ENCODE results near the gene SCAF11.

Gene SCAF11

DNA sequence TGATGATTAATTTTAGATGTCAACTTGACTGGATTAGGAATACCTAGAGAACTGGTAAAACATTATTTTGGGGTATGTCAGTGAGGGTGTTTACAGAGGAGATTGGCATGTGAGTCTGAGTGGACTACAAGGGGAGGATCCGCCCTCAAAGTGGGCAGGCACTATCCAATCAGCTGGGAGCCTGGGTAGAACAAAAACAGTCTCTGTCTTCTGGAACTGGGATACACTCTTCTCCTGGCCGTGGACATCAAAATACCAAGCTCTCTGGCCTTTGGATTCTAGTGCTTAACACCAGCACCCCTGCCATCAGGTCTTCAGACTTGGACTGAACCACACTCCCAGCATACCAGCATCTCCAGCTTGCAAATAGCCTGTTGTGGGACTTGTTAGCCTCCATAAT lies 4.4 kb upstream of the SCAF11 start:
- H3K27me3 ChIP-seq (ENCODE audit: insufficient read depth, low read length) = no peaks in the 10 kb centered on the region
- no peak overlapping the region for H3K27ac ChIP-seq (ENCODE audit: low read depth, low read length)
- no peaks in the 10 kb centered on the region for H3K36me3 ChIP-seq (ENCODE audit: insufficient read depth, low read length)
- no peak overlapping the region for H2AFZ ChIP-seq (ENCODE audit: low read length, unreplicated experiment)
- H3K79me2 ChIP-seq (ENCODE audit: control insufficient read depth, insufficient read depth, low read length, unreplicated experiment) = peaks cover 3% of the 10 kb centered on the region
- H3K4me1 ChIP-seq (ENCODE audit: control insufficient read depth, insufficient read depth, low read length, unreplicated experiment) = no peaks in the 10 kb centered on the region
- H3K4me3 ChIP-seq (ENCODE audit: low read depth, low read length) = no peak overlapping the region

GRCh38 chr12:45991284-45992249 lies 1.2 kb upstream of the SCAF11 start:
- H3K27ac ChIP-seq (ENCODE audit: low read depth, low read length) = peak overlapping the region; percentile 69
- H3K4me3 ChIP-seq (ENCODE audit: low read depth, low read length) = peak overlapping the region; percentile 93
- H3K79me2 ChIP-seq (ENCODE audit: control insufficient read depth, insufficient read depth, low read length, unreplicated experiment) = peaks cover 35% of the 10 kb centered on the region
- peaks cover 15% of the 10 kb centered on the region for H3K4me1 ChIP-seq (ENCODE audit: control insufficient read depth, insufficient read depth, low read length, unreplicated experiment)
- H2AFZ ChIP-seq (ENCODE audit: low read length, unreplicated experiment) = peak overlapping the region; percentile 92
- no peaks in the 10 kb centered on the region for H3K27me3 ChIP-seq (ENCODE audit: insufficient read depth, low read length)
- H3K36me3 ChIP-seq (ENCODE audit: insufficient read depth, low read length) = peaks cover 6% of the 10 kb centered on the region; the same call in 1 of the 2 replicates

- Histone ChIP-seq H3K36me3 (ENCODE audit: insufficient read depth, low read length) (peaks cover 14% of the 10 kb centered on the region), H3K4me1 (ENCODE audit: control insufficient read depth, insufficient read depth, low read length, unreplicated experiment) (peaks cover 15% of the 10 kb centered on the region), H3K79me2 (ENCODE audit: control insufficient read depth, insufficient read depth, low read length, unreplicated experiment) (peaks cover 52% of the 10 kb centered on the region), H3K27me3 (ENCODE audit: insufficient read depth, low read length) (no peaks in the 10 kb centered on the region), H3K4me3 (ENCODE audit: low read depth, low read length) (peak overlapping the region; percentile 88), H3K27ac (ENCODE audit: low read depth, low read length) (peak overlapping the region; percentile 90), H2AFZ (ENCODE audit: low read length, unreplicated experiment) (peak overlapping the region; percentile 92)
Measured at GRCh38 chr12:45989721-45990467, 480 bp downstream of the SCAF11 start.

GRCh38 chr12:45989287-45989686 lies 1.1 kb downstream of the SCAF11 start:
- H2AFZ ChIP-seq (ENCODE audit: low read length, unreplicated experiment) = peak overlapping the region; percentile 92
- H3K4me3 ChIP-seq (ENCODE audit: low read depth, low read length) = peak overlapping the region; percentile 88
- peak overlapping the region; percentile 90 for H3K27ac ChIP-seq (ENCODE audit: low read depth, low read length)
- H3K79me2 ChIP-seq (ENCODE audit: control insufficient read depth, insufficient read depth, low read length, unreplicated experiment) = peaks cover 57% of the 10 kb centered on the region
- H3K27me3 ChIP-seq (ENCODE audit: insufficient read depth, low read length) = no peaks in the 10 kb centered on the region
- H3K36me3 ChIP-seq (ENCODE audit: insufficient read depth, low read length) = peaks cover 14% of the 10 kb centered on the region
- peaks cover 15% of the 10 kb centered on the region for H3K4me1 ChIP-seq (ENCODE audit: control insufficient read depth, insufficient read depth, low read length, unreplicated experiment)

- Histone ChIP-seq H3K79me2 (ENCODE audit: control insufficient read depth, insufficient read depth, low read length, unreplicated experiment) (peaks cover 67% of the 10 kb centered on the region), H3K4me1 (ENCODE audit: control insufficient read depth, insufficient read depth, low read length, unreplicated experiment) (peaks cover 15% of the 10 kb centered on the region), H3K36me3 (ENCODE audit: insufficient read depth, low read length) (peaks cover 14% of the 10 kb centered on the region), H3K27ac (ENCODE audit: low read depth, low read length) (peak overlapping the region; percentile 90; the same call in 1 of the 2 replicates), H3K4me3 (ENCODE audit: low read depth, low read length) (peak overlapping the region; percentile 88), H3K27me3 (ENCODE audit: insufficient read depth, low read length) (no peaks in the 10 kb centered on the region), H2AFZ (ENCODE audit: low read length, unreplicated experiment) (no peak overlapping the region)
Measured at GRCh38 chr12:45988264-45988663, 2.1 kb downstream of the SCAF11 start.

GRCh38 chr12:45987340-45987727 lies 3.0 kb downstream of the SCAF11 start:
- H3K27me3 ChIP-seq (ENCODE audit: insufficient read depth, low read length) = no peaks in the 10 kb centered on the region
- peaks cover 14% of the 10 kb centered on the region for H3K36me3 ChIP-seq (ENCODE audit: insufficient read depth, low read length)
- H3K27ac ChIP-seq (ENCODE audit: low read depth, low read length) = no peak overlapping the region
- H2AFZ ChIP-seq (ENCODE audit: low read length, unreplicated experiment) = no peak overlapping the region
- H3K79me2 ChIP-seq (ENCODE audit: control insufficient read depth, insufficient read depth, low read length, unreplicated experiment) = peaks cover 76% of the 10 kb centered on the region
- H3K4me1 ChIP-seq (ENCODE audit: control insufficient read depth, insufficient read depth, low read length, unreplicated experiment) = peaks cover 15% of the 10 kb centered on the region
- H3K4me3 ChIP-seq (ENCODE audit: low read depth, low read length) = peak overlapping the region; percentile 88

DNA sequence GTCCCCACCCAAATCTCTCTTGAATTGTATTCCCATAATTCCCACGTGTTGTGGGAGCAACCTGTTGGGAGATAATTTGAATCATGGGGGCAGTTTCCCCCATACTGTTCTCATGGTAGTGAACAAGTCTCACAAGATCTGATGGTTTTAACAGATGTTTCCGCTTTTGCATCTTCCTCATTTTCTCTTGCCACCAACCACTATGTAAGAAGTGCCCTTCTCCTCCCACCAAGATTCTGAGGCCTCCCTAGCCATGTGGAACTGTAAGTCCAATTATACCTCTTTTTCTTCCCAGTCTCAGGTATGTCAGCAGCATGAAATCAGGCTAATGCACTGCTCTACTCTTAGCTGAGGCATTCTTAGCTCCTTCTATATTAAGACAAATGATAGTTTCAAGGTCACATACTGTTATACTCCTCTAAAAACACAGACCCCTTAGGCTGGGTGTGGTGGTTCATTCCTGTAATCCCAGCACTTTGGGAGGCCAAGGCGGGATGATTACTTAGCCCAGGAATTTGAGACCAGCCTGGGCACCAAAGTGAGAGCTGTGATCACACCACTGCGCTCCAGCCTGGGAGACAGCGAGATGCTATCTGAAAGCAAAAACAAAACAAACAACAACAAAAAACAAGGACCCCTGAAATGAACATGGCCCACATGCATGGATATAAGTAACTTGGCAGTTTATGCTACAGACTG lies 3.6 kb downstream of the SCAF11 start:
- Histone ChIP-seq H3K27me3 (ENCODE audit: insufficient read depth, low read length) (no peaks in the 10 kb centered on the region), H3K36me3 (ENCODE audit: insufficient read depth, low read length) (peaks cover 14% of the 10 kb centered on the region), H3K4me3 (ENCODE audit: low read depth, low read length) (no peak overlapping the region), H3K79me2 (ENCODE audit: control insufficient read depth, insufficient read depth, low read length, unreplicated experiment) (peaks cover 82% of the 10 kb centered on the region), H3K4me1 (ENCODE audit: control insufficient read depth, insufficient read depth, low read length, unreplicated experiment) (peaks cover 15% of the 10 kb centered on the region), H3K27ac (ENCODE audit: low read depth, low read length) (no peak overlapping the region), H2AFZ (ENCODE audit: low read length, unreplicated experiment) (no peak overlapping the region)

DNA sequence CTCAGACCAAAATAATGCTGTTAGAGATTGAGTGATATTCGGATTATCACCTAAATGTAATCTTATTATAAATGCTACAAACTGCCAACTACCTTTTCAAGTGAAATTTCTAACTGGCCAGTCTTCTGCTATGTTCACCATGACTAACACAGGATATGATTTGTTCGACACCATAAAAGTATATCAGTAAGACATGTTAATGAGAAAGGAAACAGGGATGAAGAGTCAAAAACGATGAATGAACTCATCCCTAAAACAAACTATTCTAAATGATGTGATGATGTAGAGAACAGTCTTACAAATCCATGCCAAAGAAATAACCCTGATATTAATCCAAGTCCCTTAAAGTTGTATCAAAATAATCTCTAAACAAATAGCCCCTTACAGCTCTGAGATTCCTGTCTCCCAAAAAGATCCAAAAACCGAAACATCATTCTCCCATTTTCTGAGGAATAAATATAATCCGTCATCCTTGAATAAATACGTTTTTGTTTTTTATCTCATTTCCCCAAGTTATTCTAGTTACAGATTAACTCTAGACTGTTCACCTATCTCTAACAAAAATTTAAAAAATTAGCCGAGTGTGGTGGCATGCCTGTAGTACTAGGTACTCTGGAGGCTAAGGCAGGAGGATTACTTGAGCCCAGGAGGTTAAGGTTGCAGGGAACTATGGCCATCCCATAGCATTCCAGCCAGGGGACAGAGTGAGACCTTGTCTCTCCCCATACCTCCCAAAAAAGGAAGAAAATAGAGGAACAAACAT lies 9.1 kb downstream of the SCAF11 start:
- Histone ChIP-seq H2AFZ (ENCODE audit: low read length, unreplicated experiment) (no peak overlapping the region), H3K4me3 (ENCODE audit: low read depth, low read length) (no peak overlapping the region), H3K79me2 (ENCODE audit: control insufficient read depth, insufficient read depth, low read length, unreplicated experiment) (peaks cover 98% of the 10 kb centered on the region), H3K27ac (ENCODE audit: low read depth, low read length) (no peak overlapping the region), H3K4me1 (ENCODE audit: control insufficient read depth, insufficient read depth, low read length, unreplicated experiment) (peaks cover 12% of the 10 kb centered on the region), H3K36me3 (ENCODE audit: insufficient read depth, low read length) (peaks cover 7% of the 10 kb centered on the region; the same call in 1 of the 2 replicates), H3K27me3 (ENCODE audit: insufficient read depth, low read length) (no peaks in the 10 kb centered on the region)

DNA sequence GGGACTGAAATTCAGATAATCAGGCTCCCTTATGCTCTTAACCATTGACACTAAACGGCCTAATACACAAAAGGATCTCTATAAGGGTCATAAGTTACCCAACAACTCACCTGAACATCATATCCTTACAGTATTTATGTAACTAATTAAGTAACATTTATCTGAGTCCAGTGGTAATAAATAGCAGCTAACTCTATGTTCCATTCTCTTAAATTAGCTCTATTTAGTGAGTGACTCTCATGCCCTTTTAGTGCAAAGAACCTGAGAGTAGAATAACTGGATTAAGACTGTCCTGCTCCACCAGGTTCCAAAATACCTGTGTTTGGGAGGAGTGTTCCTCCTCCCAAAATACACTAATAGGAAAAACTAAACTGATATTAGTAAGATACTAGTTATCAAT lies 9.8 kb downstream of the SCAF11 start:
- Histone ChIP-seq H3K27ac (ENCODE audit: low read depth, low read length) (no peak overlapping the region), H3K79me2 (ENCODE audit: control insufficient read depth, insufficient read depth, low read length, unreplicated experiment) (peaks cover 97% of the 10 kb centered on the region), H2AFZ (ENCODE audit: low read length, unreplicated experiment) (no peak overlapping the region), H3K36me3 (ENCODE audit: insufficient read depth, low read length) (peaks cover 4% of the 10 kb centered on the region; the same call in 1 of the 2 replicates), H3K4me1 (ENCODE audit: control insufficient read depth, insufficient read depth, low read length, unreplicated experiment) (peaks cover 12% of the 10 kb centered on the region), H3K4me3 (ENCODE audit: low read depth, low read length) (no peak overlapping the region), H3K27me3 (ENCODE audit: insufficient read depth, low read length) (no peaks in the 10 kb centered on the region)

- no peak overlapping the region for H3K27ac ChIP-seq (ENCODE audit: low read depth, low read length)
- peaks cover 97% of the 10 kb centered on the region for H3K79me2 ChIP-seq (ENCODE audit: control insufficient read depth, insufficient read depth, low read length, unreplicated experiment)
- H2AFZ ChIP-seq (ENCODE audit: low read length, unreplicated experiment) = no peak overlapping the region
- H3K27me3 ChIP-seq (ENCODE audit: insufficient read depth, low read length) = no peaks in the 10 kb centered on the region
- no peaks in the 10 kb centered on the region for H3K36me3 ChIP-seq (ENCODE audit: insufficient read depth, low read length)
- peaks cover 25% of the 10 kb centered on the region for H3K4me1 ChIP-seq (ENCODE audit: control insufficient read depth, insufficient read depth, low read length, unreplicated experiment)
- no peak overlapping the region for H3K4me3 ChIP-seq (ENCODE audit: low read depth, low read length)
Measured at GRCh38 chr12:45978108-45978507, 12.3 kb downstream of the SCAF11 start.

Measured in ACC112 (cell line).